Measurements from ENCODE around the gene SLC23A1.
A peak's percentile ranks its signal among the peaks of the same experiment; 100 is the strongest.

Gene SLC23A1

GRCh38 chr5:139341689-139342422, 41.2 kb downstream of the SLC23A1 start, which contains the start of gene PAIP2:
TSS of gene PAIP2 (plus strand) at chr5:139341854. CDS start at chr5:139363785, 21,931 bp downstream.
- H3K4me3 ChIP-seq (ENCODE audit: low read depth, low read length) = peak within 1 kb of the TSS; percentile 97
- H3K9me3 ChIP-seq (ENCODE audit: control insufficient read depth, insufficient read depth, low read depth, low read length) = no peaks in the 10 kb centered on the region
- H3K27ac ChIP-seq (ENCODE audit: extremely low read depth, low read depth, low read length) = peak within 1 kb of the TSS; percentile 97
- peaks cover 16 to 23% of the 10 kb centered on the region in 2 experiments for H3K36me3 ChIP-seq (ENCODE audit: control insufficient read depth in 2 of 2, insufficient read depth in 1 of 2, low read length in 2 of 2)
- peaks cover 11% of the 10 kb centered on the region for H3K4me1 ChIP-seq (ENCODE audit: control insufficient read depth, insufficient read depth, low read length)
- ChIA-PET POLR2A (interaction anchor here (0.5 to 3.3 kb wide), 31 partner anchors 10 to 1129 kb away, joined by 3 to 62 read pairs (median 5); partner anchors contain the start of genes CDC23, DNAJC18, HSPA9 and MATR3), CTCF (interaction anchor here (0.5 to 1.6 kb wide), 20 partner anchors 8 to 810 kb away, joined by 3 to 7 read pairs (median 3); partner anchors contain the start of gene MATR3)
- TF ChIP-seq ZNF174 (tag by site-specific recombination; IDR thresholded peaks at IDR 0.05) (no peak), ZNF624 (tag by site-specific recombination; IDR thresholded peaks at IDR 0.05) (0 out of 2 replicates have a peak, but pooled peaks have one; percentile 58), KLF9 (tag by site-specific recombination; IDR thresholded peaks at IDR 0.05; ENCODE audit: low read depth) (peak; percentile 92), PATZ1 (tag by site-specific recombination; IDR thresholded peaks at IDR 0.05) (peak; percentile 90), GLIS2 (tag by site-specific recombination; IDR thresholded peaks at IDR 0.05) (peak; percentile 29; the same call in 1 of the 2 replicates), PRDM6 (tag by site-specific recombination; IDR thresholded peaks at IDR 0.05) (no peak; the same call in 1 of the 2 replicates), ZNF266 (tag by site-specific recombination; IDR thresholded peaks at IDR 0.05; ENCODE audit: low read depth) (no peak), KLF17 (tag by site-specific recombination; IDR thresholded peaks at IDR 0.05) (peak; percentile 97), ZBTB7A (tag by site-specific recombination; IDR thresholded peaks at IDR 0.05; ENCODE audit: low read depth) (peak; percentile 86), ZNF335 (tag by site-specific recombination; conservative IDR thresholded peaks at IDR 0.05) (peak; percentile 99), ZIC2 (tag by site-specific recombination; IDR thresholded peaks at IDR 0.05) (peak; percentile 55), INSM2 (tag by site-specific recombination; IDR thresholded peaks at IDR 0.05) (peak; percentile 39), ZSCAN30 (tag by site-specific recombination; IDR thresholded peaks at IDR 0.05) (peak; percentile 47; the same call in 1 of the 2 replicates), KLF8 (tag by site-specific recombination; IDR thresholded peaks at IDR 0.05) (peak; percentile 93), GLI2 (tag by site-specific recombination; IDR thresholded peaks at IDR 0.05; ENCODE audit: borderline replicate concordance, low read depth) (no peak; the same call in 1 of the 2 replicates), ZNF132 (tag by site-specific recombination; IDR thresholded peaks at IDR 0.05; ENCODE audit: borderline replicate concordance) (no peak), ZNF510 (tag by site-specific recombination; IDR thresholded peaks at IDR 0.05; ENCODE audit: insufficient replicate concordance) (no peak), ZNF37A (tag by site-specific recombination; IDR thresholded peaks at IDR 0.05) (no peak), ZNF747 (tag by site-specific recombination; IDR thresholded peaks at IDR 0.05) (no peak), ZNF175 (tag by site-specific recombination; IDR thresholded peaks at IDR 0.05) (no peak), TCF7L2 (IDR thresholded peaks at IDR 0.05; ENCODE audit: borderline replicate concordance, low read depth, low read length) (no peak), ZBTB11 (tag by site-specific recombination; conservative IDR thresholded peaks at IDR 0.05; ENCODE audit: low read depth) (peak; percentile 93), ZNF26 (tag by site-specific recombination; IDR thresholded peaks at IDR 0.05) (no peak)
